Glutamatergic neuron (in vitro differentiated cells): ENCODE data around the gene CACNG7. TPM values are rescaled to one million over a fixed set of nuclear protein-coding genes. Genes with fewer than 3 reads are reported as not detected.
A peak's percentile ranks its signal among the peaks of the same experiment; 100 is the strongest.

Source experiments
- DNase-seq: peaks from one replicate; pipeline ENCODE4 v3.0.0; 2022
- H3K27ac Mint-ChIP-seq: one replicate; pipeline ENCODE4 v1.8.0; 2020; ENCODE audit warnings: mild to moderate bottlenecking, mixed read lengths, inconsistent platforms; ENCODE audit not compliant: unreplicated experiment
- H3K27me3 Mint-ChIP-seq: one replicate; pipeline ENCODE4 v1.8.0; 2020; ENCODE audit warnings: mild to moderate bottlenecking, moderate library complexity, mixed read lengths, inconsistent platforms; ENCODE audit not compliant: unreplicated experiment
- H3K36me3 Mint-ChIP-seq: one replicate; pipeline ENCODE4 v1.8.0; 2020; ENCODE audit warnings: mild to moderate bottlenecking, mixed read lengths, inconsistent platforms; ENCODE audit not compliant: unreplicated experiment
- H3K4me1 Mint-ChIP-seq: one replicate; pipeline ENCODE4 v1.8.0; 2020; ENCODE audit warnings: mild to moderate bottlenecking, low read depth, mixed read lengths, inconsistent platforms; ENCODE audit not compliant: unreplicated experiment
- H3K4me3 Mint-ChIP-seq: one replicate; pipeline ENCODE4 v1.8.0; 2020; ENCODE audit warnings: mild to moderate bottlenecking, mixed read lengths, inconsistent platforms; ENCODE audit not compliant: unreplicated experiment
- H3K9me3 Mint-ChIP-seq: one replicate; pipeline ENCODE4 v1.8.0; 2020; ENCODE audit warnings: mild to moderate bottlenecking, moderate library complexity, mixed read lengths, inconsistent platforms; ENCODE audit not compliant: unreplicated experiment
- total RNA-seq: library from RNA; stranded (reverse); fragmentation: NEBNext Ultra II Directional; extraction: Animal tissue kit (Norgen Biotek cat#: 25700); gene quantifications from one replicate; pipeline ENCODE4 v1.2.1, GENCODE V29; 2021; ENCODE audit not compliant: unreplicated experiment
- TF ChIP-seq, protein P1 (sequence below): fragments of 200-600 bp; sonication (generic); IDR thresholded peaks from one replicate; pipeline ENCODE4 v1.5.0; 2021; ENCODE audit not compliant: partially characterized antibody, unreplicated experiment

CACNG7 gene
- total RNA-seq, 1 donor from 2014 or later = 60.4 TPM

DNA sequence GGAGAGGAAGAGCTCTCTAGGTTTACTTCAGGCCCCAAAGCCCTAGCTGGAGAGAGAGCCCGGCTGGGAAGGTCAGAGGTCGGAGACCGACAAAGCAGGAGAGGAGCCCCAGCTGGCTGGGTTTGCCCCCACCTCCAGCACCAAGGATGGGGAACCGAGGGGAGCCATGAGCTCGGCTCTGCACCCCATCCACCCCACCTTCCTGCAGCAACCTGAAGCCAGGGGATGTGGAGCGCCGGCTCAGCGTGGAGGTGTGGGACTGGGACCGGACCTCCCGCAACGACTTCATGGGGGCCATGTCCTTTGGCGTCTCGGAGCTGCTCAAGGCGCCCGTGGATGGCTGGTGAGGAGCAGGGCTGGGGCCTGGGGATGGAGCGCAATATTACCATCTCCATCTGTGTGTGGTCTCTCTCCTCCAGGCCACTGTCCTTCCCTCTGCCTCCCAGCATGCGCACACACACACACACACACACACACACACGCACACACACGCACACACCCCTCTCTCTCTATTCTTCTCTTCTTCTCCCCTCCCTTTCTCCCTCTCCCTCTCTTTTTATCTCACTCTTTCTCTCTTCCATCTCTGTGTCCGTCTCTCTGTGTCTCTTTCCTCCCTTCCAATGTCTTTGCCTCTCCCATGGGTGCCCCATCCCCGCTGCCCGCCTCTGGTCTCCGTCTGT is 16.6 kb upstream of the CACNG7 start:
- Mint-ChIP-seq H3K36me3 (peaks cover 7% of the 10 kb centered on the region), H3K27me3 (peaks cover 4% of the 10 kb centered on the region), H3K4me3 (peak overlapping the region; percentile 56)

DNA sequence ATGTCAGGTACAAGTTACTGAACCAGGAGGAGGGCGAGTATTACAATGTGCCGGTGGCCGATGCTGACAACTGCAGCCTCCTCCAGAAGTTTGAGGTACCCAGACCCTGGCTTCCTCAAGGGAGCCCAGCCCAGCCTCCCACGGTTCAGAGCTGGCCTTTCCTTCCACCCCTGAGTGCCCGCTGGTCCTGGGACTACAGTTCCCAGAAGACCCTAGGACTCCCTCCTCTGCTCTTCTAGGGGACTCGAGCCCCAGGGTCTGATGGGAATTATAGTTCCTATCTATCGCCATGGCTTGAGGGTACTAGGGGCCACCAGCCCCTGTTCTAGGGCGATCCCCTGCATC is 16.1 kb upstream of the CACNG7 start:
- Mint-ChIP-seq H3K36me3 (peaks cover 7% of the 10 kb centered on the region), H3K27ac (no peak overlapping the region), H3K9me3 (peaks cover 3% of the 10 kb centered on the region), H3K27me3 (peaks cover 4% of the 10 kb centered on the region), H3K4me3 (no peak overlapping the region), H3K4me1 (peaks cover 10% of the 10 kb centered on the region)
- peak; percentile 53 for DNase-seq
- TF ChIP-seq, protein P1, sequence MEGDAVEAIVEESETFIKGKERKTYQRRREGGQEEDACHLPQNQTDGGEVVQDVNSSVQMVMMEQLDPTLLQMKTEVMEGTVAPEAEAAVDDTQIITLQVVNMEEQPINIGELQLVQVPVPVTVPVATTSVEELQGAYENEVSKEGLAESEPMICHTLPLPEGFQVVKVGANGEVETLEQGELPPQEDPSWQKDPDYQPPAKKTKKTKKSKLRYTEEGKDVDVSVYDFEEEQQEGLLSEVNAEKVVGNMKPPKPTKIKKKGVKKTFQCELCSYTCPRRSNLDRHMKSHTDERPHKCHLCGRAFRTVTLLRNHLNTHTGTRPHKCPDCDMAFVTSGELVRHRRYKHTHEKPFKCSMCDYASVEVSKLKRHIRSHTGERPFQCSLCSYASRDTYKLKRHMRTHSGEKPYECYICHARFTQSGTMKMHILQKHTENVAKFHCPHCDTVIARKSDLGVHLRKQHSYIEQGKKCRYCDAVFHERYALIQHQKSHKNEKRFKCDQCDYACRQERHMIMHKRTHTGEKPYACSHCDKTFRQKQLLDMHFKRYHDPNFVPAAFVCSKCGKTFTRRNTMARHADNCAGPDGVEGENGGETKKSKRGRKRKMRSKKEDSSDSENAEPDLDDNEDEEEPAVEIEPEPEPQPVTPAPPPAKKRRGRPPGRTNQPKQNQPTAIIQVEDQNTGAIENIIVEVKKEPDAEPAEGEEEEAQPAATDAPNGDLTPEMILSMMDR = no peak

More for the DNA sequence above, 16.6 kb upstream of the CACNG7 start:
- Mint-ChIP-seq H3K4me1 (peaks cover 9% of the 10 kb centered on the region), H3K27ac (no peak overlapping the region), H3K9me3 (peaks cover 3% of the 10 kb centered on the region)
- peak; percentile 27 for DNase-seq
- TF ChIP-seq, protein P1 = no peak

DNA sequence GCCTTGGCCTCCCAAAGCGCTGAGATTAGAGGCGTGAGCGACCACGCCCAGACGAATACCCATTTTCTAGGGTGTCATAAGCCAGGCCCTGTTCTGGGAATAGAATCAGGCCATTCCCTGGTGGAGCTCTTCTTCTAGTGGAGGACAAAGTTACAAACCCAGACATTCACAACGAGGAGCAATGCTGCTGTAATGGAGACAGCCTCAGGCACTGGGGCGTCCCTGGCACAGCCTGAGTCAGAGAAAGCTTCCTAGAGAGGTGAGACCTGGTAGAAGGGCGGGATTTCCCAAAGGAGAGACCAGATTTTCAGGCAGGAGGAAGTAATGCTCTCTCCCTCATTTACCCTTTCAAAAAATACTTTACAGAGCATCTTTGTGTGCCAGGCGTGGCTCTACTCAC is 14.4 kb upstream of the CACNG7 start:
- peak overlapping the region; percentile 18 for H3K4me3 Mint-ChIP-seq
- DNase-seq = no peak
- H3K27me3 Mint-ChIP-seq = peaks cover 2% of the 10 kb centered on the region
- peaks cover 3% of the 10 kb centered on the region for H3K9me3 Mint-ChIP-seq
- H3K27ac Mint-ChIP-seq = peak overlapping the region; percentile 31
- peaks cover 10% of the 10 kb centered on the region for H3K4me1 Mint-ChIP-seq
- TF ChIP-seq, protein P1 = no peak
- H3K36me3 Mint-ChIP-seq = peaks cover 7% of the 10 kb centered on the region

DNA sequence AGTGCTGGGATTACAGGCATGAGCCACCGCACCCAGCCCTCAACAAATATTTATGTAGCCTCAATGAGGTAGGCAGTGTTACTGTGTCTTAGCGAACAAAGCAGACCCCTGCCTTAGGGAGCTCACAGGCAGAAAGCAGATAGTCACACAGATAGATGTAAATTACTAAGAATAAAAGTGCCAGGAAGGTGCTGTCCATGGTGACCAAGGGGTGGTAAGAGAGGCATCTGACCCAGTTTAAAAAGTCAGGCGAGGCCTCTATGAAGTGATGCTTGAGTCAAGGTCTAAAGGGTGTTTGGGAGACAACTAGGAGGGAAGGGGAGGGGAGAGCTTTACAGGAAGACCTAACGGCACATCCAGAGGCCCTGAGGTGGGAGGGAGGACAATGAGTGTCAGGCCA is 12.4 kb upstream of the CACNG7 start:
- Mint-ChIP-seq H3K9me3 (peaks cover 3% of the 10 kb centered on the region), H3K4me1 (peaks cover 10% of the 10 kb centered on the region), H3K36me3 (peaks cover 5% of the 10 kb centered on the region), H3K4me3 (peak overlapping the region; percentile 50), H3K27me3 (no peaks in the 10 kb centered on the region), H3K27ac (no peak overlapping the region)
- DNase-seq = no peak
- TF ChIP-seq, protein P1 = no peak

- Mint-ChIP-seq H3K4me3 (no peak overlapping the region), H3K27me3 (no peaks in the 10 kb centered on the region), H3K36me3 (no peaks in the 10 kb centered on the region), H3K9me3 (no peaks in the 10 kb centered on the region), H3K4me1 (peaks cover 7% of the 10 kb centered on the region), H3K27ac (no peak overlapping the region)
- TF ChIP-seq, protein P1 = no peak
- no peak for DNase-seq
Measured at GRCh38 chr19:53897459-53897858, 11.6 kb upstream of the CACNG7 start.
